Uterus (tissue), 2 donors: ENCODE results near the gene CEACAM21.

Source experiments
- POLR2A ChIP-seq, 2 donors: fragments of 450-650 bp; IDR thresholded peaks; one replicate each; pipeline ENCODE4 v1.6.1; 2016; ENCODE audit warnings: antibody characterized with exemption in 2 of 2, mild to moderate bottlenecking in 1 of 2, moderate library complexity in 1 of 2
- TF ChIP-seq, protein P1 (sequence below), 4 experiments: fragments of 200-600 bp in 2 of 4; fragments of 450-650 bp in 2 of 4; sonication (generic) in 2 of 4; IDR thresholded peaks; one replicate each; pipeline ENCODE4 v1.5.1; 2016 to 2019; ENCODE audit warnings: antibody characterized with exemption in 4 of 4, mild to moderate bottlenecking in 2 of 4, moderate library complexity in 1 of 4

DNA sequence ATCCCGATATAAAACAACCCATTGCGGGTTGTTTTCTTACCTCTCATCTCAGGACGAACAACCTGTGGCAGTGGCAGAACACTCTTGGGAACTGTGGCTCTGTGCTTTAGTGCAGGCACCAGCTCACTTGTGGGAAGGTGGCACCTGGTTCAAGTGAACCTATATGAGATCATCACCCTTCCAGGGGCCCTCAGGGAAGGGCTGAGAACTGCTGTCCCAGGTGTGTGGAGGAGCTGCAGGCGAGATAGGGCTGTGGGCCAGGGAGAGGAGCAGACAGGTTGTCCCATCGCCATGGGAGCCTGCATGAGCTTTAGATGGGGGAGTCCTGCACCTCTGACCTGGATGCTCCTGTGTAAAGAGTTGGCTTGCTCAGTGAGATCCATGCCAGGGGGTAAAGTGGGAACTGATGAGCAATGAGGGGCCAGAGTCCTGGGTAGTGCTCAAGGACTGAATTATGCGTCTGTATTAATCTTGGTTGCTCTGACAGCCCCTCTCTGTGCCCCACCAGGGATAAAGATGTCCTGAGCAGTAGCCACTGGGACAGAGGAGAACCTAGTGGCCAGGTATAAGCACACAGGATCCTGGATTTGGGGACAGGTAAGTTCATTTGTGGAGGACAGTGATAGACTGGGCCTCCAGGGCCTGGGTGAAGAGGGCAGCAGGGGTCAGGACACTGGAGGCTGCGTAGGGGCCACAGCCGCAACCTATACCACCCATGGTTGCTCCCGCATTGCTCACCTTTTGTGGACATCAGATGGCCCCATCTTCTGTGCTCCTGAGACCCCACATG, 42.2 kb downstream of the CEACAM21 start:
- TF ChIP-seq, protein P1, sequence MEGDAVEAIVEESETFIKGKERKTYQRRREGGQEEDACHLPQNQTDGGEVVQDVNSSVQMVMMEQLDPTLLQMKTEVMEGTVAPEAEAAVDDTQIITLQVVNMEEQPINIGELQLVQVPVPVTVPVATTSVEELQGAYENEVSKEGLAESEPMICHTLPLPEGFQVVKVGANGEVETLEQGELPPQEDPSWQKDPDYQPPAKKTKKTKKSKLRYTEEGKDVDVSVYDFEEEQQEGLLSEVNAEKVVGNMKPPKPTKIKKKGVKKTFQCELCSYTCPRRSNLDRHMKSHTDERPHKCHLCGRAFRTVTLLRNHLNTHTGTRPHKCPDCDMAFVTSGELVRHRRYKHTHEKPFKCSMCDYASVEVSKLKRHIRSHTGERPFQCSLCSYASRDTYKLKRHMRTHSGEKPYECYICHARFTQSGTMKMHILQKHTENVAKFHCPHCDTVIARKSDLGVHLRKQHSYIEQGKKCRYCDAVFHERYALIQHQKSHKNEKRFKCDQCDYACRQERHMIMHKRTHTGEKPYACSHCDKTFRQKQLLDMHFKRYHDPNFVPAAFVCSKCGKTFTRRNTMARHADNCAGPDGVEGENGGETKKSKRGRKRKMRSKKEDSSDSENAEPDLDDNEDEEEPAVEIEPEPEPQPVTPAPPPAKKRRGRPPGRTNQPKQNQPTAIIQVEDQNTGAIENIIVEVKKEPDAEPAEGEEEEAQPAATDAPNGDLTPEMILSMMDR (IDR thresholded peaks at IDR 0.05): no peak
- no peak for TF ChIP-seq POLR2A (IDR thresholded peaks at IDR 0.05)
